GM12878 (cell line): ENCODE measurements around the gene AFTPH. TPM values are rescaled to one million over a fixed set of nuclear protein-coding genes. Genes with fewer than 3 reads are reported as not detected.

Experiments
- EED ChIP-seq: sonication (generic); IDR thresholded peaks from 2 replicates; pipeline ENCODE4 v1.6.1; 2016; ENCODE audit warnings: antibody characterized with exemption, low read depth
- EP300 ChIP-seq, 2 experiments: fragments of 150-350 bp in 1 of 2; IDR thresholded peaks; 2 replicates each; pipeline ENCODE4 v1.6.1; 2011 to 2012; ENCODE audit warnings: low read depth in 2 of 2, low read length in 2 of 2, borderline replicate concordance in 1 of 2, improper control_type of control experiment in 1 of 2, inconsistent platforms in 1 of 2; ENCODE audit not compliant: control insufficient read depth in 1 of 2
- ESRRA ChIP-seq: IDR thresholded peaks from 2 replicates; pipeline ENCODE4 v1.6.1; 2012; ENCODE audit warnings: mild to moderate bottlenecking, low read length, improper control_type of control experiment
- GABPA ChIP-seq: IDR thresholded peaks from 2 replicates; pipeline ENCODE4 v1.6.1; 2014; ENCODE audit warnings: antibody characterized with exemption, low read depth, mild to moderate bottlenecking, inconsistent platforms
- HDGF ChIP-seq: fragments of 450-650 bp; IDR thresholded peaks from 2 replicates; pipeline ENCODE4 v1.6.1; 2016; ENCODE audit warnings: antibody characterized with exemption
- JUND ChIP-seq: IDR thresholded peaks from 2 replicates; pipeline ENCODE4 v1.6.1; 2012; ENCODE audit warnings: low read depth, mild to moderate bottlenecking, low read length, improper control_type of control experiment, moderate library complexity
- MEF2B ChIP-seq: fragments of 450-650 bp; IDR thresholded peaks from 2 replicates; pipeline ENCODE4 v1.6.1; 2018; ENCODE audit warnings: mild to moderate bottlenecking, moderate library complexity; ENCODE audit not compliant: partially characterized antibody, poor library complexity, severe bottlenecking
- MTA2 ChIP-seq: fragments of 450-650 bp; IDR thresholded peaks from 2 replicates; pipeline ENCODE4 v1.6.1; 2016; ENCODE audit warnings: low read depth, mild to moderate bottlenecking, moderate library complexity
- NBN ChIP-seq: fragments of 450-650 bp; IDR thresholded peaks from 2 replicates; pipeline ENCODE4 v1.6.1; 2016
- NFIC ChIP-seq: IDR thresholded peaks from 2 replicates; pipeline ENCODE4 v1.6.1; 2012; ENCODE audit warnings: low read depth, mild to moderate bottlenecking, inconsistent platforms, low read length, moderate library complexity
- POLR2AphosphoS2 ChIP-seq: IDR thresholded peaks from 2 replicates; pipeline ENCODE4 v1.6.1; 2011; ENCODE audit warnings: low read depth, mild to moderate bottlenecking, low read length, improper control_type of control experiment, moderate library complexity
- RB1 ChIP-seq: fragments of 450-650 bp; formaldehyde crosslinking; IDR thresholded peaks from 2 replicates; pipeline ENCODE4 v1.6.1; 2017; ENCODE audit warnings: mild to moderate bottlenecking, borderline replicate concordance
- RUNX3 ChIP-seq: IDR thresholded peaks from 2 replicates; pipeline ENCODE4 v1.6.1; 2012; ENCODE audit warnings: low read length, inconsistent platforms
- SMARCA5 ChIP-seq: fragments of 450-650 bp; IDR thresholded peaks from 2 replicates; pipeline ENCODE4 v1.6.1; 2017; ENCODE audit warnings: mild to moderate bottlenecking
- SREBF1 ChIP-seq: IDR thresholded peaks from 2 replicates; pipeline ENCODE4 v1.6.1; 2012; ENCODE audit warnings: mild to moderate bottlenecking, low read length
- ZBED1 ChIP-seq: IDR thresholded peaks from 2 replicates; pipeline ENCODE4 v1.6.1; 2016; ENCODE audit warnings: borderline replicate concordance
- ZZZ3 ChIP-seq: IDR thresholded peaks from 2 replicates; pipeline ENCODE4 v1.6.1; 2011; ENCODE audit warnings: low read depth; ENCODE audit not compliant: control insufficient read depth, insufficient read length
- polyA plus RNA-seq, 11 experiments: library from polyadenylated mRNA; depleted of rRNA in 4 of 11; unstranded in 6 of 11; stranded (reverse) in 5 of 11; fragments of >200 nt; fragmentation: Nextera tagmentation in 4 of 11; fragmentation: Illumina TruSeq in 1 of 11; extraction: Ambion mirVana in 4 of 11; extraction: Trizol in 1 of 11; gene quantifications; 1 replicate in 1 of 11; 2 replicates in 10 of 11; pipeline versions ENCODE4 v1.2.1 to v1.2.3, GENCODE V29; 2011 to 2016; ENCODE audit warnings: inconsistent platforms in 2 of 11, missing spikeins in 2 of 11, low read depth in 1 of 11
- total RNA-seq, 4 experiments: library from RNA; depleted of rRNA in 3 of 4; stranded (reverse); fragments of >200 nt in 3 of 4; fragmentation: Illumina TruSeq in 1 of 4; extraction: Trizol in 1 of 4; gene quantifications; 2 replicates each; pipeline versions ENCODE4 v1.2.1 to v1.2.3, GENCODE V29; 2013 to 2021
- TF ChIP-seq, protein P1 (sequence below): fragments of 450-650 bp; IDR thresholded peaks from 2 replicates; pipeline ENCODE4 v1.6.1; 2017; ENCODE audit warnings: mild to moderate bottlenecking, moderate library complexity
- TF ChIP-seq, protein P2 (sequence below): fragments of 150-350 bp; IDR thresholded peaks from 2 replicates; pipeline ENCODE4 v1.6.1; 2016; ENCODE audit warnings: low read depth, low read length
- TF ChIP-seq, protein P3 (sequence below): fragments of 450-650 bp; IDR thresholded peaks from 2 replicates; pipeline ENCODE4 v1.6.1; 2017; ENCODE audit warnings: antibody characterized with exemption, mild to moderate bottlenecking, moderate library complexity

AFTPH gene
- total and polyA plus RNA-seq, 10 of the 15 experiments (the other 5 are each of a cell fraction or from before 2014, with no cell fraction given): 25.6 to 77.3 (median 39.5) TPM

DNA sequence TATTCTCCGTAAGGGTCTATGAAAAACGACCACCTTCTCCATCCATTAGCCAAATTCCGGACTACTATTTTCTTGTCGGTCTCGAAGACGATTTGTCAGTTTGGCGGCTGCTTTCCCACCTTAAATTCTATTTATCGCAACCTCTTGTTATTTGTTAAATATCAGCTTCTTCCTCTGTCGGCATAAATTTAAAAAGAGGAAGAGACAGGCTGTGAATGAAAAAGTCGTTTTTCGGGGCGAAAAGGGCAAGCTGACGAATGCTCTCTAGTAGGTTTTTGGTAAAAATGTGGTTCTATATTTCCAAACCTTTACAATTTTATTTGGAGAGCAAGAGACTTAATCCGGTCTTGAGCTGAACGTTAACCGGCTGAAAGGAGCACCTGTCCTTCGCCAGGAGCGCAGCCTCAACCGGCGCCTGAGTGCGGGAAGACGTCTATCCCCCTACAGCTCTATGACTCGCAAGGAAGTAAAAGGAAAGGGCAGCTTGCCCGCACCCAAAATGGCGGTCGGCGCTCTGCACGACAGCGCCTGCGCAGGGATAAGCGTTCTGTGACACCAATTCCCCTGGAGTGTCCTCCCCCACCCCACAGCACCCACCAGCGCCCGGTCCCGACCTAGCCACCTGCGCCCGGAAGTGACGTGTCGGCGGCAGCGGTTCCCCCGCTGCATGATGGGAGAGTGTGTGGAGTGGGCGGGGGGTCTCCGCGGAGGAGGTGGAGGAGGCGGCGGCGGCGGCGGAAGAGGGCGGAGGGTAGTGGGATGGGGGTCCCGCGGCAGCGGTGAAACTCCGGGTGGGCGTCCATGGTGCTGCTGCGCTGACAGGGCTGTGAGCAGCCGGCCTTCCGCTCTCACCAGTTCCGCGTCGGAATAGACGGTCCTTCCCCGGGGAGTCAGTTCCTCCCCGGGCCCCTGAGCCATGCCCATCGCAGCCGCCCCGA lies at the start of gene AFTPH (continued):
- TF ChIP-seq, protein P1, sequence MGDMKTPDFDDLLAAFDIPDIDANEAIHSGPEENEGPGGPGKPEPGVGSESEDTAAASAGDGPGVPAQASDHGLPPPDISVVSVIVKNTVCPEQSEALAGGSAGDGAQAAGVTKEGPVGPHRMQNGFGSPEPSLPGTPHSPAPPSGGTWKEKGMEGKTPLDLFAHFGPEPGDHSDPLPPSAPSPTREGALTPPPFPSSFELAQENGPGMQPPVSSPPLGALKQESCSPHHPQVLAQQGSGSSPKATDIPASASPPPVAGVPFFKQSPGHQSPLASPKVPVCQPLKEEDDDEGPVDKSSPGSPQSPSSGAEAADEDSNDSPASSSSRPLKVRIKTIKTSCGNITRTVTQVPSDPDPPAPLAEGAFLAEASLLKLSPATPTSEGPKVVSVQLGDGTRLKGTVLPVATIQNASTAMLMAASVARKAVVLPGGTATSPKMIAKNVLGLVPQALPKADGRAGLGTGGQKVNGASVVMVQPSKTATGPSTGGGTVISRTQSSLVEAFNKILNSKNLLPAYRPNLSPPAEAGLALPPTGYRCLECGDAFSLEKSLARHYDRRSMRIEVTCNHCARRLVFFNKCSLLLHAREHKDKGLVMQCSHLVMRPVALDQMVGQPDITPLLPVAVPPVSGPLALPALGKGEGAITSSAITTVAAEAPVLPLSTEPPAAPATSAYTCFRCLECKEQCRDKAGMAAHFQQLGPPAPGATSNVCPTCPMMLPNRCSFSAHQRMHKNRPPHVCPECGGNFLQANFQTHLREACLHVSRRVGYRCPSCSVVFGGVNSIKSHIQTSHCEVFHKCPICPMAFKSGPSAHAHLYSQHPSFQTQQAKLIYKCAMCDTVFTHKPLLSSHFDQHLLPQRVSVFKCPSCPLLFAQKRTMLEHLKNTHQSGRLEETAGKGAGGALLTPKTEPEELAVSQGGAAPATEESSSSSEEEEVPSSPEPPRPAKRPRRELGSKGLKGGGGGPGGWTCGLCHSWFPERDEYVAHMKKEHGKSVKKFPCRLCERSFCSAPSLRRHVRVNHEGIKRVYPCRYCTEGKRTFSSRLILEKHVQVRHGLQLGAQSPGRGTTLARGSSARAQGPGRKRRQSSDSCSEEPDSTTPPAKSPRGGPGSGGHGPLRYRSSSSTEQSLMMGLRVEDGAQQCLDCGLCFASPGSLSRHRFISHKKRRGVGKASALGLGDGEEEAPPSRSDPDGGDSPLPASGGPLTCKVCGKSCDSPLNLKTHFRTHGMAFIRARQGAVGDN: peak; percentile 61
- TF ChIP-seq NBN: peak; percentile 93
- TF ChIP-seq RB1: no peak
- TF ChIP-seq, protein P2, sequence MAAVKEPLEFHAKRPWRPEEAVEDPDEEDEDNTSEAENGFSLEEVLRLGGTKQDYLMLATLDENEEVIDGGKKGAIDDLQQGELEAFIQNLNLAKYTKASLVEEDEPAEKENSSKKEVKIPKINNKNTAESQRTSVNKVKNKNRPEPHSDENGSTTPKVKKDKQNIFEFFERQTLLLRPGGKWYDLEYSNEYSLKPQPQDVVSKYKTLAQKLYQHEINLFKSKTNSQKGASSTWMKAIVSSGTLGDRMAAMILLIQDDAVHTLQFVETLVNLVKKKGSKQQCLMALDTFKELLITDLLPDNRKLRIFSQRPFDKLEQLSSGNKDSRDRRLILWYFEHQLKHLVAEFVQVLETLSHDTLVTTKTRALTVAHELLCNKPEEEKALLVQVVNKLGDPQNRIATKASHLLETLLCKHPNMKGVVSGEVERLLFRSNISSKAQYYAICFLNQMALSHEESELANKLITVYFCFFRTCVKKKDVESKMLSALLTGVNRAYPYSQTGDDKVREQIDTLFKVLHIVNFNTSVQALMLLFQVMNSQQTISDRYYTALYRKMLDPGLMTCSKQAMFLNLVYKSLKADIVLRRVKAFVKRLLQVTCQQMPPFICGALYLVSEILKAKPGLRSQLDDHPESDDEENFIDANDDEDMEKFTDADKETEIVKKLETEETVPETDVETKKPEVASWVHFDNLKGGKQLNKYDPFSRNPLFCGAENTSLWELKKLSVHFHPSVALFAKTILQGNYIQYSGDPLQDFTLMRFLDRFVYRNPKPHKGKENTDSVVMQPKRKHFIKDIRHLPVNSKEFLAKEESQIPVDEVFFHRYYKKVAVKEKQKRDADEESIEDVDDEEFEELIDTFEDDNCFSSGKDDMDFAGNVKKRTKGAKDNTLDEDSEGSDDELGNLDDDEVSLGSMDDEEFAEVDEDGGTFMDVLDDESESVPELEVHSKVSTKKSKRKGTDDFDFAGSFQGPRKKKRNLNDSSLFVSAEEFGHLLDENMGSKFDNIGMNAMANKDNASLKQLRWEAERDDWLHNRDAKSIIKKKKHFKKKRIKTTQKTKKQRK: no peak
- TF ChIP-seq EED: peak; percentile 52; the same call in 1 of the 2 replicates
- no peak for TF ChIP-seq SMARCA5
- no peak for TF ChIP-seq SREBF1
- TF ChIP-seq ESRRA: no peak
- peak; percentile 94 for TF ChIP-seq HDGF
- TF ChIP-seq JUND: no peak
- TF ChIP-seq, protein P3, sequence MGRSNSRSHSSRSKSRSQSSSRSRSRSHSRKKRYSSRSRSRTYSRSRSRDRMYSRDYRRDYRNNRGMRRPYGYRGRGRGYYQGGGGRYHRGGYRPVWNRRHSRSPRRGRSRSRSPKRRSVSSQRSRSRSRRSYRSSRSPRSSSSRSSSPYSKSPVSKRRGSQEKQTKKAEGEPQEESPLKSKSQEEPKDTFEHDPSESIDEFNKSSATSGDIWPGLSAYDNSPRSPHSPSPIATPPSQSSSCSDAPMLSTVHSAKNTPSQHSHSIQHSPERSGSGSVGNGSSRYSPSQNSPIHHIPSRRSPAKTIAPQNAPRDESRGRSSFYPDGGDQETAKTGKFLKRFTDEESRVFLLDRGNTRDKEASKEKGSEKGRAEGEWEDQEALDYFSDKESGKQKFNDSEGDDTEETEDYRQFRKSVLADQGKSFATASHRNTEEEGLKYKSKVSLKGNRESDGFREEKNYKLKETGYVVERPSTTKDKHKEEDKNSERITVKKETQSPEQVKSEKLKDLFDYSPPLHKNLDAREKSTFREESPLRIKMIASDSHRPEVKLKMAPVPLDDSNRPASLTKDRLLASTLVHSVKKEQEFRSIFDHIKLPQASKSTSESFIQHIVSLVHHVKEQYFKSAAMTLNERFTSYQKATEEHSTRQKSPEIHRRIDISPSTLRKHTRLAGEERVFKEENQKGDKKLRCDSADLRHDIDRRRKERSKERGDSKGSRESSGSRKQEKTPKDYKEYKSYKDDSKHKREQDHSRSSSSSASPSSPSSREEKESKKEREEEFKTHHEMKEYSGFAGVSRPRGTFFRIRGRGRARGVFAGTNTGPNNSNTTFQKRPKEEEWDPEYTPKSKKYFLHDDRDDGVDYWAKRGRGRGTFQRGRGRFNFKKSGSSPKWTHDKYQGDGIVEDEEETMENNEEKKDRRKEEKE: no peak
- peak; percentile 68 for TF ChIP-seq MEF2B
- no peak; the same call in 1 of the 2 replicates for TF ChIP-seq MTA2
- peak in 1 of 2 experiments; percentile 53; a peak in 2 of 4 replicates for TF ChIP-seq EP300 (IDR thresholded peaks at IDR 0.05; ENCODE audit: borderline replicate concordance in 1 of 2, control insufficient read depth in 1 of 2, low read depth in 2 of 2, low read length in 2 of 2)
- TF ChIP-seq ZBED1: 0 out of 2 replicates have a peak, but pooled peaks have one; percentile 29
- TF ChIP-seq ZZZ3: no peak
- TF ChIP-seq POLR2AphosphoS2: peak; percentile 54; the same call in 1 of the 2 replicates
- no peak for TF ChIP-seq NFIC
- peak; percentile 37 for TF ChIP-seq RUNX3
- peak; percentile 84 for TF ChIP-seq GABPA
